Activated CD4-positive, alpha-beta T cell treated with anti-CD3 and anti-CD28 coated beads, Interleukin-2, amount 10 ng/mL, durations not matched to agents 24 days and 14 days (primary cell): ENCODE measurements around the gene ACSL1. TPM values are rescaled to one million over a fixed set of nuclear protein-coding genes. Genes with fewer than 3 reads are reported as not detected.

Experiments used
- DNase-seq: peaks from one replicate; pipeline ENCODE4 v3.0.0; 2022
- H3K27ac Mint-ChIP-seq: one replicate; pipeline ENCODE4 v1.8.0; 2022; ENCODE audit warnings: mild to moderate bottlenecking, mixed read lengths
- H3K27me3 Mint-ChIP-seq: one replicate; pipeline ENCODE4 v1.8.0; 2022; ENCODE audit warnings: mixed read lengths
- H3K36me3 Mint-ChIP-seq: one replicate; pipeline ENCODE4 v1.8.0; 2022; ENCODE audit warnings: low read depth, mild to moderate bottlenecking, mixed read lengths
- H3K4me1 Mint-ChIP-seq: one replicate; pipeline ENCODE4 v1.8.0; 2021; ENCODE audit warnings: mixed read lengths
- H3K4me3 Mint-ChIP-seq: one replicate; pipeline ENCODE4 v1.8.0; 2022; ENCODE audit warnings: mild to moderate bottlenecking, moderate library complexity, mixed read lengths
- H3K9me3 Mint-ChIP-seq: one replicate; pipeline ENCODE4 v1.8.0; 2021; ENCODE audit warnings: mixed read lengths
- intact Hi-C: fragments of 100-400 bp; cut with micrococcal nuclease; formaldehyde crosslinking; loops from one replicate; pipeline ENCODE4 v1.15.1; 2023
- total RNA-seq: library from RNA; stranded (reverse); gene quantifications from 2 replicates; pipeline ENCODE4 v1.2.3, GENCODE V29; 2022

Gene ACSL1, protein sequence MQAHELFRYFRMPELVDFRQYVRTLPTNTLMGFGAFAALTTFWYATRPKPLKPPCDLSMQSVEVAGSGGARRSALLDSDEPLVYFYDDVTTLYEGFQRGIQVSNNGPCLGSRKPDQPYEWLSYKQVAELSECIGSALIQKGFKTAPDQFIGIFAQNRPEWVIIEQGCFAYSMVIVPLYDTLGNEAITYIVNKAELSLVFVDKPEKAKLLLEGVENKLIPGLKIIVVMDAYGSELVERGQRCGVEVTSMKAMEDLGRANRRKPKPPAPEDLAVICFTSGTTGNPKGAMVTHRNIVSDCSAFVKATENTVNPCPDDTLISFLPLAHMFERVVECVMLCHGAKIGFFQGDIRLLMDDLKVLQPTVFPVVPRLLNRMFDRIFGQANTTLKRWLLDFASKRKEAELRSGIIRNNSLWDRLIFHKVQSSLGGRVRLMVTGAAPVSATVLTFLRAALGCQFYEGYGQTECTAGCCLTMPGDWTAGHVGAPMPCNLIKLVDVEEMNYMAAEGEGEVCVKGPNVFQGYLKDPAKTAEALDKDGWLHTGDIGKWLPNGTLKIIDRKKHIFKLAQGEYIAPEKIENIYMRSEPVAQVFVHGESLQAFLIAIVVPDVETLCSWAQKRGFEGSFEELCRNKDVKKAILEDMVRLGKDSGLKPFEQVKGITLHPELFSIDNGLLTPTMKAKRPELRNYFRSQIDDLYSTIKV
- total RNA-seq: 38.3 and 41.7 TPM in 2 replicates

DNA sequence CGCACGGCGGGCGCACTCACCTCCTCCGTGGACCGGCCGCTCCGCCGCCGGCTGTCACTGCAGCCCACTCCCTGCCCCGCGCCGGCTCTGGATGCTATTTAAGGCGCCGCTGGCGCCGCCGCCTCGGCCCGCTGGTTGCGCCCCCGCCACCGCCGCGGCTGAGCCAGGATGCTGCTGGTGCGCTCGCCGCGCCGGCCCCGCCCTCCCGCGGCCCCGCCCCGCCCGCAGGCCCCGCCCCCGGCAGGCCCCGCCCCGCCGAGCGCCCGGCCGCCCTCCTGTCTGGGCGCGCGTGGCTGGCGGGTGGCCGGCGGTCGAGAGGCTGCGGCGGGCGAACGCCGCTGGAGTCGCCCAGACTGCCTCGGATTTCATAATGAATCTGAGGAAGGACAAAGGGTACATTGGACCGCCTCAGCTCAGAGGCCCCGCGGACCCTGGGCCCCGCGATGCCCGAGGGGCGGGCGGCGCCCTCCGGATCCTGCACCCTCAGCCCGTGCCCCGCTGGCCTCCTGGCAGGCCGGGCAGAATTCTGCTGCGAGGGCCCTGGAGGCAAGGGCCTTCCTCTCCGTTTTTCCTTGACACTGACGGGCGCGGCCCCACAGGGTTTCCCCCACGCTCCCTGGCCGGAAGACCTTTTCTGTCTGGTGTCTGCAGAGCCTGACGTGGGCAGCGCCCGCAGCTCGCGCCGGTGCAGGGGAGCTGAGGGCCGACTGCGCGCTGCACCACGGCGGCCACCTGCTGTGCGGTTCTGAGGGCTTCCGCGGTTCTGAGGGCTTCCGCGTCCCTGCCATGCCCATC lies at the start of gene ACSL1:
ACSL1 (minus strand) TSS at position 73 of the 795 bp plus-strand sequence. CDS start 22,454 bp downstream, outside the sequence.
- peaks cover 33% of the 10 kb centered on the region for H3K4me1 Mint-ChIP-seq
- peak; percentile 93 for DNase-seq
- peak within 1 kb of the TSS; percentile 97 for H3K27ac Mint-ChIP-seq
- no peaks in the 10 kb centered on the region for H3K9me3 Mint-ChIP-seq
- intact Hi-C loops: loop anchor here (1.0 to 10.0 kb wide), 13 partner anchors 25 to 1321 kb away; partner anchors contain the start of genes ANKRD37, CASP3, CENPU and CFAP97
- H3K36me3 Mint-ChIP-seq: peaks cover 10% of the 10 kb centered on the region
- peak within 1 kb of the TSS; percentile 94 for H3K4me3 Mint-ChIP-seq
- H3K27me3 Mint-ChIP-seq: peaks cover 11% of the 10 kb centered on the region

DNA sequence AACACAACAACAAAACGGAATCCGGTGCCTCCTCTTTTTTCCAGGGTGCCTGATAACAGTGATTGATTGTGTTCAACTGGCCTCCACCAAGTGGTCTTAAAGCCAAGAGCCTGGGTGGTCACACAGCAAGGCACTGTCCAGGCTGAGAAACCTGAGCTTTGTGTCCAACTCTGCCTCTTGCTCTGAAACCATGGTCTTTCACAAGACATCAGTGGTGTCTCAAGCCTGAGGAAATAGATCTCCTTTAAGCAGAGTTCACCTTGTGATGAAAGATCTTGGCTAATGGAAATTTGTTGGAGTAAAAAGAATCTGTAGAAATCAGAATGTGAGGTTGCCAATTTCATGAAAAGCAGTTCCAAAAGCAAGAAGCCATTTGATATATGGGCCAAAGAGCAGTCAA lies 47.3 kb upstream of the ACSL1 start:
- Mint-ChIP-seq H3K9me3 (no peaks in the 10 kb centered on the region), H3K27ac (no peak overlapping the region), H3K4me3 (no peak overlapping the region), H3K36me3 (no peaks in the 10 kb centered on the region), H3K4me1 (no peaks in the 10 kb centered on the region), H3K27me3 (peaks cover 16% of the 10 kb centered on the region)
- intact Hi-C loops: no loop called here
- DNase-seq: no peak

DNA sequence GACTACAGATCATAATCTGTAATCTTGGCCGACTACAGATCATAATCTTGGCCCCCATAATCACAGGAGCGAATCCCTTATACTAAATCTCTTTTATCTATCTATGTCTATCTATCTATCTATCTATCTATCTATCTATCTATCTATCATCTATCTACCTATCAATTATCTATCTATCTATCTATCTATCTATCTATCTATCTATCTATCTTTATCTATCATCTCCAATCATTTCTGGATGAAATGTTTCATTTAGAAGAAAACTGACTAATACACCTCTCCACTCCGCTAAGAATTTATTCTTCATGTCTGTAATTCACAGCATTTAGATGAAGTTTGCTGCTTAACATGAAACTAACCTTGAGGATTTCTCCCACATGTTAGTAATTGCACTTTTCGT lies 45.0 kb upstream of the ACSL1 start:
- Mint-ChIP-seq H3K27ac (no peak overlapping the region), H3K4me3 (no peak overlapping the region), H3K36me3 (no peaks in the 10 kb centered on the region), H3K4me1 (peaks cover 5% of the 10 kb centered on the region), H3K9me3 (no peaks in the 10 kb centered on the region), H3K27me3 (peaks cover 15% of the 10 kb centered on the region)
- intact Hi-C loops: no loop called here
- no peak for DNase-seq

DNA sequence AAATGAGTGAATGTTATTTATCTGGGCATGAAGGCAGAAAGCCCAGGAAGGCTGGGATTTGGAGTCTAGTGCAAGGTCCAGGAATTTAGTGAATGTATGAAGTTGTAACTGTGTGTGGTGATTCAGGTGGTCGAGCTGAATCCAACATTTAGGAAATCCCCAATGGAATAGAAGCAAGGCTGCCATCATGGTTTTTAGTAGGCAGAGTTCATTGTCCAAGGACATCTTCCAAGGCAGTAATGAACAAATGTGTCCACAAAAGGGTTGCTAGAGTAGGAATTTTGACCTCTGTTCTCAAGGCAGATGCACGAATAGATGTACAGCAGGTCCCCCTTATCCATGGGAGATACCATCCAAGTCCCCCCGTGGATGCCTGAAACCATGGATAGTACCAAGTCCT lies 42.9 kb upstream of the ACSL1 start:
- peaks cover 17% of the 10 kb centered on the region for H3K27me3 Mint-ChIP-seq
- no peak for DNase-seq
- H3K36me3 Mint-ChIP-seq: no peaks in the 10 kb centered on the region
- H3K4me1 Mint-ChIP-seq: peaks cover 5% of the 10 kb centered on the region
- peaks cover under 1% of the 10 kb centered on the region for H3K9me3 Mint-ChIP-seq
- intact Hi-C loops: no loop called here
- no peak overlapping the region for H3K27ac Mint-ChIP-seq
- H3K4me3 Mint-ChIP-seq: no peak overlapping the region

DNA sequence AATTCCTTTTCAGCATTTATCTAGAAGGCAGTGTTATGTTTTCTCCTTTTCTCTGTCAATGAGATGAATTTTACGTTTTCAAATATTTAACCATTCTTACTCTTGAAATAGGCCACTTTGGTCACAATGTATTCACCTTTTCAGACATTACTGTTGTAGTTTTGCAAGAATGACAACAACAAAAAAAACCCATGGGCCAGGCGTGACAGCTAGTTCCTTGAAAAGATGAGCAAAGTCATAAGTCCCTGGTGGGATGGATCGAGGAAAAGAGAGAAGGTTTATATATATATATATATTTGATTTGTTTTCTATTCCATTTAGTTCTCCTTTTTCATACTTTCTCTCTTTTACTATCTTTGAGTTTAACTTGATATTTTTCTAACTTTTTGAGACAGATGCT lies 38.1 kb upstream of the ACSL1 start:
- Mint-ChIP-seq H3K9me3 (peaks cover 4% of the 10 kb centered on the region), H3K27ac (no peak overlapping the region), H3K4me1 (peaks cover 36% of the 10 kb centered on the region), H3K4me3 (no peak overlapping the region), H3K27me3 (peaks cover 20% of the 10 kb centered on the region), H3K36me3 (no peaks in the 10 kb centered on the region)
- no peak for DNase-seq
- intact Hi-C loops: no loop called here

DNA sequence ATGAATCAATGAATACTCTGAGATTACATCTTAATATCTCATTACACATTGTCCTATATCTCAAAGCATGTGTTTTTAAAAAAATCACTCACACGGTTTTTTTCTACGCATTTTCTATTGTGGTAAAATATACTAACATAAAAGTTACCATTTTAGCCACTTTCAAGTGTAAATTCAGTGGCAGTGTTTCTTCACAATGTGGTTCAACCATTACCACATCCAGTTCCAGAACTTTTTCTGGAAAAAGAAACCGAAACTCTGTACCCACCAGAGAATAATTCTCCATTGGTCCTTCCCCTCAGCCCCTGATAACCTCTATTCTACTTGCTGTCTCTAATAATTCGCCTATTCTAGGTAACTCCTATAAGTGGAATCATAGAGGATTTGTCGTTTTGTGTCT lies 35.3 kb upstream of the ACSL1 start:
- Mint-ChIP-seq H3K36me3 (no peaks in the 10 kb centered on the region), H3K27ac (peak overlapping the region; percentile 0), H3K9me3 (peaks cover 4% of the 10 kb centered on the region), H3K4me1 (peaks cover 35% of the 10 kb centered on the region), H3K4me3 (no peak overlapping the region), H3K27me3 (peaks cover 17% of the 10 kb centered on the region)
- no peak for DNase-seq
- intact Hi-C loops: no loop called here

DNA sequence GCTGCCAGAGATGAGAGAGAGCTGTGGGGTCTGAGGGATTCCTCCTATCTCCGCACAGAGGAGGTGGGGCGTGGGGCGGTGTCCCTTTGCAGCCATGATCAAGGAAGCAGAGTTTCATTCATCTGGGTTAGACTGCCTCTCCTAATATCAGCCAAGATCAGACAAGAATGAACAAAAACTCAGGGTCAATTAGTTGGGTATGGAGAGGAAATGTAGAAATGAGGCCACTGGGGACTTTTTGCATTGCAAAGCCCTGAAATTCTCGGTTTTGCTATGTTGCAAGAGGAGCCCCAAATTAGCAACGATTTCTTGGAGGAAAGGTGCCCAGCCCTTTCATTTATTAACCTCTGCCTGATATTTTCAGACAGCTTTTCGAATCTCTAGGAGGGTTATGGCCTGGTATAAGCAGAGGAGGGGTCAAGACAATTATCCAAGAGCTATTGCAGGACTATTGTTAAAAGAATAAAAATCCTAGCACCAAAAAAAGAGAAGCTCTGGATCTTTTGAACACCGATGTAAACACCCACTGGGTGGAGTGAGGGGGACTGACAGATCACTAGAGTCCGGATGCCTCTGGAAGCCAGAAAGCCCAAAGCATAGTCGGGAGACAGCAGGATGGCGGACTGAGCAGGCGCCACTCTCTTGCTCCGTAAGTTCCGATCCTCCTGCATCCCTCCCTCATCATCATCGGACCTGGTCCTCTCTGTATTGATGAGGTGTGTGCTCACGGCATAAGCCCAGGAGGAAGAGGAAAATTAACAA lies 34.4 kb upstream of the ACSL1 start:
- peaks cover 4% of the 10 kb centered on the region for H3K9me3 Mint-ChIP-seq
- no peaks in the 10 kb centered on the region for H3K36me3 Mint-ChIP-seq
- intact Hi-C loops: no loop called here
- peaks cover 39% of the 10 kb centered on the region for H3K4me1 Mint-ChIP-seq
- H3K27ac Mint-ChIP-seq: peak overlapping the region; percentile 60
- peak overlapping the region; percentile 28 for H3K4me3 Mint-ChIP-seq
- DNase-seq: no peak
- H3K27me3 Mint-ChIP-seq: peaks cover 17% of the 10 kb centered on the region

DNA sequence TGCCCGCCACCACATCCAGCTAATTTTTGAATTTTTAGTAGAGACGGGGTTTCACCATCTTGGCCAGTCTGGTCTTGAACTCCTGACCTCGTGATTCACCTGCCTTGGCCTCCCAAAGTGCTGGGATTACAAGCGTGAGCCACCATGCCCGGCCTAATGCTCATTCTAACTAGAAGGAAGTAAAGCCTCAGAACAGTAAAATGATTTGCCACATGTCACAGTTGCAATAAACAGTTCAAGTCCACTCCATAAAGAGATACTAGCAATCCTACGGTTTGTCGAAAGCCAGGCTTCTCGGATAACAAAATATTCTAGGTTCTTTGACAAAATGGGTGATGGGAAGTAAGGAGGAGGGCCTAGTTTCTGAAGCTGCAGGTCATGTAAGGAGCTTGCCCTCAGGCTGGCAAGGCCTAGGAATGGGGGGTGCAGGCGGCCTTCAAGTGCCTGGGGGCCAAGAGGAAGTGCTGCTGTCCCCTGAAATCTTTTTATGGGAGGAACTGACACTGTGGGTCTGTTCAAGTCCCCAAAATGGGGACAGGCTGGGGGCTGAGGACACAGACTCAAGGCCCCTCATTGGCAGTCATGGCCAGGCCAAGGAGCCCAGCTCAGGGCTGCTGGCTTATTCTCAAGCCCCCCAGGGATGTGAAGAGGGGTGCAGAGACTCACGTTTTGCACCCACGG lies 31.8 kb upstream of the ACSL1 start:
- no peak for DNase-seq
- peaks cover 2% of the 10 kb centered on the region for H3K27me3 Mint-ChIP-seq
- H3K27ac Mint-ChIP-seq: no peak overlapping the region
- H3K4me3 Mint-ChIP-seq: no peak overlapping the region
- H3K4me1 Mint-ChIP-seq: peaks cover 47% of the 10 kb centered on the region
- H3K9me3 Mint-ChIP-seq: no peaks in the 10 kb centered on the region
- no peaks in the 10 kb centered on the region for H3K36me3 Mint-ChIP-seq
- intact Hi-C loops: no loop called here

DNA sequence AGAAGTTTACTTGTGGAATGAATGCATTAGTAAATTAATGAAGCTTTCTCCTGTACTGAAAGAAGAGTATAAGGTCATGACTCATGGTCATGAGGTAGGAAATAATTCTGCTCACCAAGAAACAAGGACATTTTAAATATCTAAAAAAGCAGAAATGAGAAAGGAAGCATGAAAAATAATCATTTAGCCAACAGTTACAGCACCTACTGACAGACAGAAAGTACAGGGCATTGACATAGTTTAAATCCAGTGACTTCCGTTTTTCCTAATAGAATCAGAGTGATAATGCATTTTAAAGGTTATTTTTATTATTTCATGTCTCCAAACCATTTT lies 30.5 kb upstream of the ACSL1 start:
- H3K9me3 Mint-ChIP-seq: no peaks in the 10 kb centered on the region
- H3K27me3 Mint-ChIP-seq: no peaks in the 10 kb centered on the region
- no peak overlapping the region for H3K27ac Mint-ChIP-seq
- peaks cover 39% of the 10 kb centered on the region for H3K4me1 Mint-ChIP-seq
- no peaks in the 10 kb centered on the region for H3K36me3 Mint-ChIP-seq
- DNase-seq: no peak
- intact Hi-C loops: no loop called here
- H3K4me3 Mint-ChIP-seq: no peak overlapping the region

DNA sequence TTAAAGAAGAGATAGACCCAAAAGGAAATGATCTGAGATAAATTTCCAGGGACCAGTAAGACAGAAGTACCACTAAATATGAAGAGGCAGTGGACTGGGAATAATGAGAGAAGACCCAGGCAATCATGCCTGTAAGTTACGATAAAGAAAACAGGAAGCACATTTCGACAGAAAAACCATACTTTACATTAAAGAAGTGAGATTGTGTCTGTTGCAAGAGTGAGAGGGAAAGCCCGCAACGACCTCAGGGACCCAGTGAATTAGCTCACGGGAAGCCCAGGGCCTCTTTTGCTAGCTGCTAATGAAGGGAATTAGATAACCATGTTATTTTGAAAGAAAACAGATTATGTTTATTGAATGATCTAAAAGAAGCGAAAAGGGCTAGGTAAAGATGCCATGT lies 28.9 kb upstream of the ACSL1 start:
- intact Hi-C loops: no loop called here
- peak; percentile 68 for DNase-seq
- Mint-ChIP-seq H3K27me3 (no peaks in the 10 kb centered on the region), H3K4me1 (peaks cover 28% of the 10 kb centered on the region), H3K4me3 (peak overlapping the region; percentile 37), H3K27ac (peak overlapping the region; percentile 52), H3K36me3 (no peaks in the 10 kb centered on the region), H3K9me3 (no peaks in the 10 kb centered on the region)

DNA sequence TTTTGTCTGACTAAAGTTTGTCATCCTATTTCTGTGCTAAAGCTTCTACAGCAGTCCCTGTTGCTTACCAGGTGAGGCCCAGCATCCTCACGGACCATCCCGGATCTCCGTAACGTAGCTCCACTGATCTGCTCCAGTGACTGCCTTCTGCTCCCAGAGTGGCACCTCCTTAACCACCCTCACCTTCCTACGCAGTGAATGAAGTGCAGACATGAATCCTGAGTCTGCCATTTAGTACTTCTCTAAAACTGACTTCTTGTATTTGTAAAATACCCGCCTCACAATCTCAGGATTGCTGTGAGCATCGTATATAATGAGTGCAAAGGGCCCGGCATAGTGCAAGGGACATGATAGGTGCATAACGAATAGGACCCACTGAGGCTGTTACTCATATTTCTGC lies 27.7 kb upstream of the ACSL1 start:
- H3K36me3 Mint-ChIP-seq: no peaks in the 10 kb centered on the region
- H3K27me3 Mint-ChIP-seq: peaks cover 2% of the 10 kb centered on the region
- H3K4me1 Mint-ChIP-seq: peaks cover 33% of the 10 kb centered on the region
- intact Hi-C loops: no loop called here
- no peak for DNase-seq
- H3K4me3 Mint-ChIP-seq: no peak overlapping the region
- H3K27ac Mint-ChIP-seq: no peak overlapping the region
- no peaks in the 10 kb centered on the region for H3K9me3 Mint-ChIP-seq

DNA sequence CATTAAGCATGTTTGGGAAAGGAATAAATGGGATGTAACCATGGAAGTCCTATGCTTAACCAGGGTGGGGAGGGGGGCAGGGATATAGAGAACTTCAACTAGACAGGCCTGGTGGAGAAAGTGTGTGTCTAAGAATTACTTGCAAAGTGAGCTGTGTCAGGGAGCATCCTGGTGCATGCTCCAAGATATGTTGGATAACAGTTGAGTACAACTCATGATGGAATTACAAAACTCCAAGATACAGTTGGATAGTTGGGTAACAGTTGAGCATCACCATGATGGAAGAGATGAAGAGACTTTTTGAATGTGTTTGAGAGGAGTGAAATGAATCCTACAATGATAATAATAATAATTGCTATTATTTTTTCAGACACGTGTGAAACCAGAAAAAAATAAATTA lies 26.1 kb upstream of the ACSL1 start:
- no peak for DNase-seq
- peaks cover 36% of the 10 kb centered on the region for H3K4me1 Mint-ChIP-seq
- H3K9me3 Mint-ChIP-seq: no peaks in the 10 kb centered on the region
- intact Hi-C loops: loop anchor here (1.0 kb wide), 1 partner anchor 26 kb away; no protein-coding TSS in a partner anchor
- peaks cover 6% of the 10 kb centered on the region for H3K27me3 Mint-ChIP-seq
- no peak overlapping the region for H3K4me3 Mint-ChIP-seq
- H3K27ac Mint-ChIP-seq: no peak overlapping the region
- H3K36me3 Mint-ChIP-seq: no peaks in the 10 kb centered on the region

DNA sequence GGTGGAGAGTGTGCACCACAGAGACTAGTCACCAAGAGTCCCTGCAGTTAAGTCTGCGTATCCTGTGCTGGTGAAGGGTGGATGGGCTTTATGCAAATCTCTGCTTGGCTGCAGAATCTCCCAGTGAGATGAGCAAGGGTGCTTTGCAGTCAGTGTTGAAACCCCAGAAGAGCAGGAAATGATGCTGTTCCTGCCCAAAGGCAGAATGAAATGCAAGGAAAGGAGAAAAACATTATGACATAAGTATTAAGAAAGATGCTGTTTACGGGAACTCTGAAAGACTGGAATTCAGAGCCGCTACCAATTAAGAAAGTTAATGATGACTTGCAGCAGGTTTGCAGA lies 25.4 kb upstream of the ACSL1 start:
- Mint-ChIP-seq H3K4me3 (no peak overlapping the region), H3K4me1 (peaks cover 34% of the 10 kb centered on the region), H3K27ac (no peak overlapping the region), H3K27me3 (peaks cover 10% of the 10 kb centered on the region), H3K9me3 (no peaks in the 10 kb centered on the region), H3K36me3 (no peaks in the 10 kb centered on the region)
- DNase-seq: peak; percentile 80
- intact Hi-C loops: loop anchor here (1.0 kb wide), 1 partner anchor 25 kb away; no protein-coding TSS in a partner anchor
